Activated CD8-positive, alpha-beta memory T cell treated with anti-CD3 and anti-CD28 coated beads, Interleukin-2, amount 50 U/mL, for 1 hour (primary cell): ENCODE measurements around the gene ART3.
A peak's percentile ranks its signal among the peaks of the same experiment; 100 is the strongest.

Experiments
- DNase-seq: peaks from one replicate; pipeline ENCODE4 v3.0.0-alpha.2; 2020; ENCODE audit errors: extremely low read depth

The ART3 gene

DNA sequence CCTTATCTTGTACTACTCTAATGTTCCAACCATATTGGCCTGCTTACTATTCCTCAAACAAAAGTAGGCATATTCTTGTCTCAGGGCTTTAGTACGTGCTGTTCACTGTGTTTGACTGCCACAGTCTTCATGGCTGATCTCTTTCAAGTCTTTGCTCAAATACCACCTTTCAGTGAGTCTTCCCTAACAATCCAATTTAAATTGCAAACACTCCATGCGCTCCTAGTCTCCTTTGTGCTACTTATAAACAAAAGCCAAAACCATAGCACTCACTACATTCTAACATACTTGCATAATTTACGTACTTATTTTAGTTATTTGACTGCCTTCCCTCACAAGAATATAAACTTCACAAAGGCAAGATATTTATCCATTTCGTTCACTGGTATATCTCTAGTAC, 1.7 kb upstream of the ART3 start:
- no peak for DNase-seq

DNA sequence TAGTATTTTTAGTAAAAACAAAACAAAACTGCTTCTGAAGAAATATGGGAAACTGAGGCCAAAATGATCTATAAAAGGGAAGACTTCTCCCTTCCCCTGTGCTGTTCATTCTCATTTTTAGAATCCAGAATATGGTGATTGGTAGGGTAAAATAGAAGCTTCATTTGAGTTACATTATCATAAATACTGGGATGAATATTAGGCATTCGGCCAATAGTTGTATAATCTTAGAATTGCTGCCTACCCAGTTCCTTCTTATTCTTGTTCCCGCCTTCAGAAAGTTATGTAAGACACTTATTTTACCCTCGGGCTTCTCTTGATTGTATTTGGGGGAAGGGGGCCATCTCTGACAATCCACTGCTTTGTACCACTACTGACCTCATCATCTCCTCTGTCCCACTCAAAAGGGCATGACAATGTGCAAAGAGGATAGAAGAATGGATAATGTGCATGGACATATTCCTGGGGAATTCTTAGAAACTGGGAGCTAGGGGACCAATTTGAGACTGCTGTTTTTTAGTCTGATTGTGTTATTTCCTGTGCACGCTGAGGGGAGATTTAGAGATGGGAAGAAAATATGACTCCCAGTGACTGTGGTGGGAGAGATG, 588 bp downstream of the ART3 start:
- DNase-seq = no peak

DNA sequence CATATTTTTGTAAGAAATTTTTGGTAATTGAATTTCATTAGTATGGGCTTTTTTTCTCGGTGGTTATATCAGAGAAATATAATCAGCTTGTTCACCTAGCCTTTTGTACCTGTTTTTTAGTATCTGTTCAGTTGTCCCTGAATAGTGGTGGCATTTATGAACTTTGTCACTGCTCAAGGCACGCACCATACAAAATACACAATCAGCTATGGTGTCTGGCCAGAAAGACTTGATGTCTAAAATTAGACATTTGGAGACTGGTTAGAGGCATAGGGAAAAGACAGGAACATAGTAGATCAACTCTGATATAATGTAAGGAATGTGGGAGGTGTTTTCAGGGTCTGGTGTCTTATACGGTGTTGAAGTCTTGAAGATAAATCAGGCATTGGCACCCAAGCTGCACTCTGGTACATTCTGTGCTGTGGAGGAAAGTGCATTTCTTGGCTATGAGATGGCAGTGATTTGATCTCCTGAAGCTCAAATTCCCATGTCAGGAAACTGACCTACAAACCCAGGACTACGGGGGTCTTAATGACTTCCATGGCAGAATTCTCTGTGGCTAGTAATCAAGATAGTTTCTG, 3.6 kb downstream of the ART3 start:
- DNase-seq = no peak

GRCh38 chr4:76083386-76083988, 9.0 kb downstream of the ART3 start:
- no peak for DNase-seq

- DNase-seq = no peak
Measured at GRCh38 chr4:76084542-76084941, 10.0 kb downstream of the ART3 start.

DNA sequence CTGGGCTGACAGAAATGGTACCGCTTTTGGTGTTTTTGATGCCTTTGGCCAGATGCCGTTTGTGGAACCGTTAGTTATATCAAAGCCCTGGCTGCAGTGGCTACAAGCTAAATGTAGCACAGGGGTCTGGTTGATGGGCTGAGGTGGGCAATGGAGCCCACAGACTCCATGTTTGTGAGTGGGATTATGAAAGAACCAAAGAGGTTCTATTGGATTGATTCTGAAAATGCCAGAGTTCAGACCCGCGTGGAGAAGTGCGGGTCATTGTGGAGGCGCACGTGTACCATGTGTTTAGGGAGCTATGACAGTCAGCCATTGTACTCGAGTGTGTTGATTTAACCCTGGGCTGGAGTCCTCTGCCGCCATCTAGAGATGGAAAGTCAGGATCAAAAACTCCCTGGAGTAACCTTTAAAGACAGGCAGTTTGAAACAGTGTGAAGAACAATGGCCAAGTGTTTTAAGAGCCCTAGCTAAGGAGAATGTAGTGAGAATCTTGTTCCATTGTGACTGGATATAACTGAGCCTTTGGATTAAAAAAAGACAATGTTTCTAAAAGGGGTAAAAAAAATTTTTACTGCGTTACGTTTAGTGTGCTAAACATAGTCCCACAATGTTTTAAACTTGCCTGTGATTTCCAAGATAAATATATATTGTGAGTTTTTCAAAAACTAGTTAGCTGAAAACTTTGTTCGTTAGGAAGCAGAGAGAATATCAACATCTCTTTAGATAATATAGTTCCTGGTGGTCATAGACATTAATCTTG, 12.7 kb downstream of the ART3 start:
- no peak for DNase-seq

DNA sequence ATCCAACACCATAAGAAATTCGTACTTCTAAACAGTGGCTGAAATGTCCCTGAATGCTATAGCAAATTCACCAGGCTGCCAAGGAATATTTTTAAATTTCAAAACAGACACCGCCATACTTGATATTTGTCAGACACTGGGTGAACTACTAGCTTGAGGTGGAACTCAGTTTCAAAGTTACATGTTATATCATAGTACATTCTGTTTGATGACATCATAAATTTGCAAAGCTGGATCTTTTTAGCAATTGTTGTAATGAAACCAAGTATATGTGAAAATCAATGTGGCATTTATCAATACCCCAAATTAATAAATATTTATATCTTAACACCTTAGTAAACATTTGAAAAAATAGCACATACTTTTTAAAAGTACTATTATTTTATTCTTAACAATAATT, 14.2 kb downstream of the ART3 start:
- DNase-seq = no peak

DNA sequence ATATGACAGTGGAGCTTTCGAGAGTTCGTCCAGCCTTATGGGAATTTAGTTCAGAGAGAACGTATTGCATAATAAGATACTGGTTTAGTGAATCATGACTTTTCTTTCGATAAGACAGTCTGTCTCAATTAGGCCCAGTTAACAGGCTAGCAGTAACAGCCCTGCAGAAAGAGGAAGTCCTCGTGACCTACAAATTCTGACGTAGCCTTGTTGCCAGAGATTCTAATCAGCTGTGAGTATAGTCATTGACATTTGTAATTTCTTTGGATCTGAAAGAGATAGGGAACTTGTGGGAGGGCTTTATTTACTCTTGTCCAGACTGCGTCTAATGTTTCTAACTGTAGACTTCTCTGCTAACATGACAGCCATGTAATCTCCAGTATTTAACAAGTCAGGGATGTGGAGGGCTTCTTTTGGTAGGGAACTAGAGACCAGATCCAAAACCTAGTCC, 15.8 kb downstream of the ART3 start:
- no peak for DNase-seq

GRCh38 chr4:76091052-76091451, 16.5 kb downstream of the ART3 start:
- DNase-seq = no peak

- DNase-seq = no peak
Measured at GRCh38 chr4:76095568-76095967, 21.1 kb downstream of the ART3 start.

DNA sequence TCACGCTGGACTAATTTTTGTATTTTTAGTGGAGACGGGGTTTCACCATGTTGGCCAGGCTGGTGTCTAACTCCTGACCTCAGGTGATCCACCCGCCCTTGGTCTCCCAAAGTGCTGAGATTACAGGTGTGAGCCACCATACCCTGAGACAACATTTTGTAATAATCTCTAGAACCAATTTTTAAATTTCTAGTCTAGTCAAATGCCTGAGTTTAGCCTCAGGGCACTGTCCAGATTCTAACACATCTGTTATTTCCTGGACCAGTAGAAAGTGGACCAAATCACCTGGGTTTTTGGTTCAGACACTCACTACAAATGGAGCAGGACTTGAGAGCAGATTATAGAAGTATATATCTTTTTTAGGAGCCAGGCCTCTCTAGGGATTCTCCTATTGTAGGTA, 21.6 kb downstream of the ART3 start:
- DNase-seq = no peak

DNA sequence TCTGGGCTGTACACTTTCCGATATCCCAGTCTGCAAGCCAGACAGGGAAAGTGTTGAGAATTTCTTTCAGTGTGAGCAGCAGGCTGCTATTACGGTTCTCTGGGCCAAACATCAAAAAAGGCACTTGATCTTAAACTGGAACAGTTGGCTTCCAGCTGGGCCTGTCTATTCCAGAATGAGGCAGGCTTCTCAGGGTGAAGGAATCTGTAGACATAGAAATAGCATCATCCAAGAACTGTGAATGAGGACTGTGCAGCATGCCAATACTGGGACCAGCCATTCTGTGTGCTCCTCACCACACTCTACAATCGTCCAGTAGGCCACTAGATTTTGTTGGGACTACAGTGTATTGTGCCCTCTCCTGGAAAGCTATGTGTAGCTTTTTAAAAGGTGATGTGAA, 31.1 kb downstream of the ART3 start:
- no peak for DNase-seq

GRCh38 chr4:76106442-76106841, 31.9 kb downstream of the ART3 start:
- no peak for DNase-seq

DNA sequence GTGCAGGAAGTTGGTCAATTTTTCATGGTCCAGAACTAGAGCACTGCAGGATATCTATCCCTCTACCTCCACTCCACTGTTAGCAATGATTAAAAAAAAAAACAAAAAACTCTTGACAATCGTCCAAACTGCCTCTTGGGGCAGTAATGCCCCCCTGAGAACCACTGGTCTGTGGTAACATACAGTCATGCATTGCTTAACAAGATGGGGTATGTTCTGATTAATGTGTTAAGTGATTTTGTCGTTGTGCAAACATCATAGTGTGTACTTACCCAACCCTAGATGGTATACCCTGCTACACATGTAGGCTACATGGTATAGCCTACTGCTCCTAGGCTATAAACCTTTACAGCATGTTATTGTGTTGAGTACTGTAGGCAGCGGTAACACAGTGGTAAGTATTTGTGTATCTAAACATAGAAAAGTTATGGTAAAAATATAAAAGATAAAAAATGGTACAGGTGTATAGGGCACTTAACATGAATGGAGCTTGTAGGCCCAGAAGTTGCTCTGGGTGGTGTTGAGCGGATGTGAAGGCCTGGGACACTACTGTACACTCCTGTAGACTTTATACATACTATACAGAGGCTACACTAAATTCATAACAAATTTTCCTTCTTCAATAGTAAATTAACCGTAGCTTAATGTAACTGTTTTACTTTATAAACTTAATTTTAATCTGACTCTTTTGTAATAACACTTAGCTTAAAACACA, 34.1 kb downstream of the ART3 start:
- DNase-seq = no peak

- no peak for DNase-seq
Measured at GRCh38 chr4:76116821-76117220, 42.3 kb downstream of the ART3 start.

GRCh38 chr4:76117536-76117935, 43.0 kb downstream of the ART3 start:
- DNase-seq = no peak

GRCh38 chr4:76120199-76120598, 45.7 kb downstream of the ART3 start:
- no peak for DNase-seq

DNA sequence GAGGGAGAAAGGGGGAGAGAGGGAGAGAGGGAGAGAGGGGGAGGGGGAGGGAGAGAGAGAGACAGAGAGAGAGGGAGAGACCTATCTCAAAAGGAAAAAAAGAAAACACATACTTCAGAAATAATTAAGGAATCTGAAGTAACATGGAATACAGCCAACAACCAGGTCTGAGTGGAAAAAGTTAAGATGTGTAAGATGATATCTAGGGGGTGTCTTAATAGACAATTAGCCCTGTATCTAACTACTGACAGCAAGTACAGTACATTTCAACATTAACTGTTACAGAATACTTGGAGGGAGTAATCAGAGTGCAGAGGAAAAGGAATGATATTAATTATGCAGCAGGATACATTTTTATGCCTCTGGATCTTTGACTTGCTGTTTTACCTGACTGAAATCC, 51.3 kb downstream of the ART3 start:
- no peak for DNase-seq

- no peak for DNase-seq
Measured at GRCh38 chr4:76127754-76128153, 53.2 kb downstream of the ART3 start.

- DNase-seq = no peak
Measured at GRCh38 chr4:76141241-76141640, 66.7 kb downstream of the ART3 start.

- DNase-seq = no peak
Measured at GRCh38 chr4:76144546-76144945, 70.0 kb downstream of the ART3 start.

DNA sequence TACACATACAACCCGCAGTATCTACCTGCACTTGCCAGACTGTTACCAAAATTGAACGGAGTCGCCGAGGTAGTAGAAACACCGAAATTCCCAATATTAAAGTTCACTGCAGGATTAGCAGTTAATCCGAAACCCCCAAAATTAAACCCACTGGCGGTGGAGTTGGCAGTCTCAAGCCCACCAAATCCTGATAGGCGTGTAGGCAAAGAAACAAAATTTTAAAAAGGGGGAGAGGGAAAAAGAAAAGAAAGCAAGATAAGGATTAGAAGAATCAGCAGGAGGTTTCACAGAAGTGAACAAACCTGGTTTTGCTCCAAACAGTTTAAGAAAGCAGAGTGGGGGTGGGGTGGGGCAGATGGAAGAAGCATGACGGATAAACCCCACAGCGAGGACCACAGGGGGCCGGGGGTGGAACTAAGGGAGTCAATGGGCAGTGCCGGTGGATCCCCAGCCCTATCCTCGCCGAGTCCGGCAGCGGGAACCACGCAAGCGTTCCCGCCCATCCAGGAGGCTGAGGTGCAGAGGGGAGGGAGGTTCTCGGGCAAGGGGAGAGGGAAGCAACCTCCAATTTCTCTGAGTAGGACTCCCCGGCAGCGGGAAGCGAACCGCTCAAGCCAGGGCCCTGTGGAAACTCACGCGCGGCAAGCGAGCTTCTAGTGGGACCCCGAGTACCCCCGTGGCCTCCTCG, 73.1 kb downstream of the ART3 start:
- DNase-seq = peak; percentile 0
